HPDE6-E6E7 (cell line): ENCODE measurements around the gene STAG1.
"Not testable (repeated sequence)": the region's sequence is repeated elsewhere in the genome, so short reads cannot be mapped to it uniquely, and the experiment has no call there.

Experiments used
- DNase-seq: peaks from one replicate; pipeline ENCODE4 v3.0.0; 2011; ENCODE audit warnings: missing footprints; ENCODE audit errors: extremely low spot score

Gene STAG1

DNA sequence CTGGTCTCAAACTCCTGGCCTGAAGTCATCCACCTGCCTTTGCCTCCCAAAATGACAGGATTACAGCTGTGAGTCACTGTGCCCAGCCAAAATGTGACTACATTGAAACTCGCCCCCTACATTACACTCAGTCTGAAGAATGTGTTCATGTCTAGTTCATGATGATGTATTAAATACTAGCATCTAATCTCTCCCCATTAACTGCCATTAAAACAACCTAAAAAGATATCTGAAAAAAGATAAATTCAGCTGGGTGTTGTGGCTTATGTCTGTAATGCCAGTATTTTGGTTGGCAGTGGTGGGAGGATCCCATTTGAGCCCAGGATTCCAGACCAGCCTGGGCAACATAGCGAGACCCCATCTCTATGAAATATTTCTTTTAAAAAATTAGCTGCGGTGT is 342.6 kb downstream of the STAG1 start:
- DNase-seq: no peak

DNA sequence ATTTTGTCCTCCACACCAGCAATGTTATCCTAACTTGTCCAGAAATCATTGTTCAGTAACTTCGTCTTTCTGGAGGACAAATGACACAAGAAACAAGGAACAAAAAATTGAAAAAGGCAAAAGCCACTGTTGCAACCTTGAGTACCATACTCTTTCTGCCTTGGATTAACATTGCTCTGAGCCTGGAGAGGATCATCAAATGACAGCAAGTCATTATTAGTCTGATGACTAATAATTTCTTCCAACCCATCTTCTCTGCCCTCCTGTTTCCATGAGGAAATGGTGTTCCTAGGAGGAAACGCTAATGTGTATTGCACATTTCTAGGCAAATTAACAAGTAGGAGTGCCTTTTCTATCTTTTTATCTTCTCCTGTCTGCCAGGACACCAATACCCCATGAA is 348.1 kb downstream of the STAG1 start:
- no peak for DNase-seq

DNA sequence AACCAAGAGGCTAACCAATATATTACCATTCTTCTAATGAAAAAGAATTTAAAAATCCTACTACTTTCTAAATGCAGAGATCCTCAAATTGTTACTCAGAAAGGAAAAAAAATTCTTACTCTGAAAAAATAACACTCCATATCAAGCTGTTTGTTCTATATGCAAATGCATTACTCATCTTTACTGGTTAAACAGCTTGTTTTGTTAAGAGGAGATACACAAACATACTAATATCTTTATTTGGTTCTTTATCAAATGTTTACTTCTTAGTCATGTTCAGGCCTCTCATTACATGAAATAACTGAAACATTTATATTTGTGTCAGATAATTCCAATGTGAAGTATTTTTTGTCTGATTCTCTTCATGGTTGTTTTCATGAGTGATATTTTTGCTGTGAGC is 355.3 kb downstream of the STAG1 start:
- DNase-seq: no peak

DNA sequence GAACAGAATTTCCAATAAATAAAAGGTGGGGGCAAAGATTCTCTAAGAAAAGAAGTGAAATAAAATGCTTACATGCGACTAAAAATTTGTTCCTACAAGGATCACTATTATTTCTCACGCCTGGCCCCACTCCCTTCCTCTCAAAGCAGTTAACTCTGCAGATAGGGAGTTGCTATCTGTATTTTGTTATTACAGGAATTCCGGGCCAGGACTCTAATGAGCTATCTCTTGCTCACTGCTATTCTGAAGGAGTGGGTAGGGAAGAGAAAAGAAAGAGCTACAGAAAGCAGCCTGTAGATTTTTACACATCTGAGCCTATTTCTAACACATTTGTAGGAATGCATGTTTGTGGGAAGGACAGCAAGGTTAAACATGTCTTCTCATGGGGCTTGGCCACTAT is 361.6 kb downstream of the STAG1 start:
- DNase-seq: no peak

DNA sequence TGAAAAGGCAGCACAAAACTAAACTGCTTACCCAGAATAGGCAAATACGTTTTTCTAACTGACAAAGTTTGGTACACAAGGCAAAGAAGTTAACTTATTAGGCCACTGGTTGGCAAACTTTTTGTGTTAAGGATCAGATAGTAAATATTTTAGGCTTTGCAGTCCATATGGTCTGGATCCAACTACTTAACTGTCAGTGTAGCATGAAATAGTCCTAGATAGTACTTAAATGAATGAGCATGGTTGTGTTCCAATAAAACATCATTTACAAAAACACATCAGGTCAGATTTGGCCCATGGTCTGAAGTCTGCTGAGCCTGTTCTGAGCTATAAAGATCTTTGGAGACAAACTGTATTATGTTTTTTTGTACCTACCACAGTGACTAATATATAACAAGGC is 365.1 kb downstream of the STAG1 start:
- DNase-seq: no peak

DNA sequence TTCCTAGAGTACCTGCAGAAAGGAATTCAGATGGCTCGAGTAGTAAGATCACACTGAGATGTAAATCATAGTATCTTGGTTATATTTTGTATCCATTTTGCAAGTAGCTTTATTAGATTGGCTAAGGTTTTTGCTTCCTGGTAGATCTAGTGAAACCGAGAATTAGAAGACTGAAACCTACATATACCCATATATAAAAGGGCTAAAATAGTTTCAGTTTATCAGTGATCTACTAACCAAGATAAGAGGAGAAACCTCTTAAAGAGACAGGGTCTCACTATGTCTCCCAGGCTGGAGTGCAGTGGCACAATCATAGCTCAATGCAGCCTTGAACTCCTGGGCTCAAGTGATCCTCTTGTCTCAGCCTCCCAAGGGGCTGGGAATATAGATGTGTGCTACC is 366.7 kb downstream of the STAG1 start:
- no peak for DNase-seq

DNA sequence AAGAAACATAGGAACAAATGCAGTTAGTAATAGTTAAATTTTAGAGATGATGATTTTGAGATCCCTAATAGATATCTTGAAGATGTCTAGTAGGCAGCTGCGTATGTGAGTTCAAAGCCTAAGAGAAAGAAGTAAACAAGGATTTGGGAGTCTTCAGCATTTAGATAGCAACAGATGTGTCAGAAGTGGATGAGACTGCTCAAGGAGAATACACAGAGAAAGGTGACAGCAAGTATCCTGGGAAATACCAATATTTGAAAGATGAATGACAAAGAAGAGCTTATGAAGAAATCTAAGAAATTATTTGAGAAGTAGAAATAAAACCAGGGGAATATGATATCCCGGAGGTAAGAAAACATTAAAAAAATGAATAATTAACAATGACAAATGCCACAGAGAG is 371.1 kb downstream of the STAG1 start:
- no peak for DNase-seq

DNA sequence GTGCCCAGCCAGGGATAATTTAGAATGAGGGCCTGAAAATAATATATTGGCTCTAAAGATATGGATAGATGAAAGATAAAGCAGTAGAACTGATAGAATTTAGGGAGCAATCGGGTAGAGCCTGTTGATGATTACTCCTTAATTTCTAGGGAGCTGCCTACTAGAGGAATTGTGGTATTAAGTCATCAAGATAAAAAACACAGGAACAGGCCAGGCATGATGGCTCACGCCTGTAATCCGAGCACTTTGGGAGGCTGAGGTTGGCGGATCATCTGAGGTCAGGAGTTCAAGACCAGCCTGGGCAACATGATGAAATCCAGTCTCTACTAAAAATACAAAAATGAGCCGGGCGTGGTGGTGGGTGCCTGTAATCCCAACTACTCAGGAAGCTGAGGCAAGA is 371.6 kb downstream of the STAG1 start:
- DNase-seq: no peak

DNA sequence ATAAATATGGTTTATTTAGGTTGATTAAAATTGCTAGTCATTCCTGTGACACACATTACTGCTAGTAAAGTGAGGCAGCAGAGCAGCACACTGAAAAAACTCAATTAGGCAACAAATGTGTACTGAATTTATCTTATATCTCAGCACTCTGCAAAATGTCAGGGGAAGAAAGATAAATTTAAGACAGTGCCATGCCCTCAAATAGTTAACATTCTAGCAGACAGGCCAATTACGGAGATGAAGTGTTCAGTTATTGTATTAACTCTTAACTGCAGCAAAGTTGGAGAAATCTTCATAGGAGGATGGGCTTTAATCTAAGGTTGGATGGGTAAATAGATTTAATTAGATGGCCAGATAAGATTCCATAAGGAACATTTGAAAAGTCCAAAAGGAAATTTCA is 374.2 kb downstream of the STAG1 start:
- no peak for DNase-seq

DNA sequence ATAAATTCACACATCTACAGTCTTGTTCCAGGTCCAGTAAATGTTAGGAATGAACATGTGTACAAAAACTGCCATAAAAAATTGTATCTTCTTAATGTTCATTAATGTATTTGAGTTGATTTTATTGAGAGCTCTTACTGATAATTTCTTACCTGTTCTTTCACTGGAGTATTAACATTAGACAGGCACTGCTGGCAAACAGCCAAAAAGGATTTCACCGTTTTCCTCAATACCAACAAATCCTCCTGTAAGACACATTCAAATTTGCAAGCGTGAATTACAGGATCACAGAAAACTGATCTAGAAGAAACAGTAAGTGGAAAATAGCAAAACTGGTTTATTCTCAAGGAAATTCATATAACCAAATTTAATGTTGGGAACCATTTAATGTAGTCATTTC is 374.7 kb downstream of the STAG1 start:
- DNase-seq: no peak

DNA sequence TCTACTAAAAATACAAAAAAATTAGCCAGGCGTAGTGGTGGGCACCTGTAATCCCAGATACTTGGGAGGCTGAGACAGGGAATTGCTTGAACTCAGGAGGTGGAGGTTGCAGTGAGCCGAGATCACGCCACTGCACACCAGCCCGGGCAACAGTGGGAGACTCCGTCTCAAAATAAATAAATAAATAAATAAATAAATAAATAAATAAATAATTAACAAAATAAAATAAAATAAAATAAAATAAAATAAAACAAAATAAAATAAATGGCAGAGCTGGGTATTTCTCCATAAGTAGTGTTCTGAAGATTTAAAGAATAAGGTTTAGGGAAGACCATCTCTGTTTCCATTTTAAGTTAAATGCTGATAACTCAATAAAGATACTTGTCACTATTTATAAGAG is 376.4 kb downstream of the STAG1 start:
- not testable (repeated sequence) for DNase-seq

DNA sequence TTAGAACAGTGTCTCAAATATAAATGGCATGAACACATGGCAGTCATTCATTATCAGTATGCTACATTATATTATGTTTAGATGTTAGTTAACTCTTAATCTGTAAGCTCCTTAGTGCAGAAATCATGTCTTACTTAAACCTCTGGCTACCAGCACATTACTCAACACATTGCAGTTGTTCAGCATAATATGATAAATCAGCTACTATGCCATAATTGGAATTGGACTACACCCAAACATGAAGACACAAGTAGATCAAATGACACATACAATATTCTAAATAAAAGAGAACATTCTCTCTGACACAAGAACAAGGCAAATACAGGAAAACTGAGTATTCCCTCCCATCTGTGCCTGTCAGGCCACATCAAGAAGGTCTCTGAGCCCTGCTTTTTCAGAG is 385.9 kb downstream of the STAG1 start:
- DNase-seq: no peak

DNA sequence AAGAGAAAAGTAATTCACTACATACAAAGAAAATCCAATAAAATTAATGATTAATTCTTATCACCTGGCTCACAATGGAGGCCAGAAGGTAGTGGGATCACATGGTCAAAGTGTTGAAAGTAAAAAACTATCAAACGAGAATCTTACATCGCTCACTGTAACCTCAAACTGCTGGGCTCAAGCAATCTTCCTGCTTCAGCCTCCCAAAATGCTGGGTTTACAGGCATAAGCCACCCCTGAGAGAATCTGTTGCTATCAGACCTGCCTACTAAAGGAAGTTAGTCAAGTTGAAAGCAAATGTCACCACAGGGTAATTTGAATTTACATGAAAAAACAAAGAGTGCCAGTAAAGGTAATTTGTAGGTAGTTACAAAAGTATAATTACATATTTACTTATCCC is 398.7 kb downstream of the STAG1 start:
- no peak for DNase-seq

DNA sequence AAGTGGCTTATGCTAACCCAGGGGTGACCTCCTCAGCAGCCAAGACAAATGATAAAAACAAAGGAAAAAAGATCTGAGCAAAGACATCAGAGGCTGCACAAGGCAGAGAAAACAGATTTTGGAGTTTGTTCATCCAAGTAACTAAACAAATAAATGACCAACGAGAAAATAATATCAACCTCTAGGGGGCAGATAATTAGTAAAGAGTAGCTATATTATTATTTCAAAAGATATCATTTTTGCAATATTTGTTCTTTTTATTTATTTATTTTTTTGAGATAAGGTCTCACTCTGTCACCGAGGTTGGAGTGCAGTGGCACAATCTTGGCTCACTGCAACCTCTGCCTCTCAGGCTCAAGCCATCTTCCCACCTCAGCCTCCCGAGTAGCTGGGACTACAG is 400.3 kb downstream of the STAG1 start:
- no peak for DNase-seq

DNA sequence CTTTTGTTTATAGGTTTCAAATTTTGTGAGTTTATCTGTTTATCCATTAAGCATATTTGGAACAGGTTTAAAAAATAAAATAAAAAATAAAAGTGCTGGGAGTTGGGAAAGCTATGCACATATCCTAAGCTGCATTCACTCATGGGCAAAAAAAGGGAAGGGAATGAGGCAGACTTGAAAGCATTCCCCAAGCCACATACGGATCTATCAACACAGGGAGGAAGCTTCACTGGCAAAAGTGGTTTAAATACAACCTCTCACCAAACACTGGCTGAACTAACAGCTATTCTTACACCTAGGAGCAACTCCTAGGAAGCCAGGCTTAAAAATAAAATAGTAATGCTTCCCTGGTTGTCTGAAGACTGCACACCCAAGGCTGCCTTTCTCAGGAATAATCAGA is 400.8 kb downstream of the STAG1 start:
- DNase-seq: no peak

DNA sequence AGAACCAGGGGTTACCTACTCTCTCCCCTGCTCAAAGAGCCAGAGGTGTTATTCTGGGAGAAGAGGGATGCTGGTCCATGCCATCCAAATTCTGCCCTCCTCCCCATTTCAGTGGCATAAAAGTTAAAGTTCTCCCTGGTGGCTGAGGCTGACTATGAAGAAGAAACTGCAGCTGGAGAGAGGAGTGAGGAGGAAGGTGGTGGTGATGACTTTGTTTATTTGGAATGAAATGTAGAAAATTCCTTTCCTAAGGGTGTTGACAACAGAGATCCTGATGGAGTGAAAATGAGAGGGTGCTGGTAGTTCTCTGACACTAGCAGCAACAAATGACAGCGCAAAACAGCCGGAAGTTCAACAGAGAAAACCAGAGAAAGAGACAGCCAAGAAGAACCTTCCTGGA is 401.6 kb downstream of the STAG1 start:
- no peak for DNase-seq

DNA sequence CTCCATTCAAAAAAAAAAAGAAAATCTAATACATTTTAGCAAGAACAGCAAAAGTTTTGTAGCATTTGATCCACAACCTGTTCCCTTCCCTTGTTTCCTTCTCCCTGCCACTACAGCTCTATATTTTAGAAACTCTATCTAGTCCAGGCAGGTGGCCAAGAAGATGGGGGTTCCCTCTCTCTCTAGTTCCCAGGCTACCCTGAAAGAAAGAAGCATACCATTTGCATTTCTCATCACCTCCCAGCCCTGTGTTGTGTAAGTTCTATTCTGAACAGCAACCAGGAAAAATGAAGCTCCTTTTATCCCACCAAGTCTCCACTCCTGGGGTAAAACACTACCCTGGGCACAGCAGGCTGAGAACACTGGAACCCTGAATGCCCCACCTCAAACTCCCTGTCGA is 402.0 kb downstream of the STAG1 start:
- peak; percentile 67 for DNase-seq

DNA sequence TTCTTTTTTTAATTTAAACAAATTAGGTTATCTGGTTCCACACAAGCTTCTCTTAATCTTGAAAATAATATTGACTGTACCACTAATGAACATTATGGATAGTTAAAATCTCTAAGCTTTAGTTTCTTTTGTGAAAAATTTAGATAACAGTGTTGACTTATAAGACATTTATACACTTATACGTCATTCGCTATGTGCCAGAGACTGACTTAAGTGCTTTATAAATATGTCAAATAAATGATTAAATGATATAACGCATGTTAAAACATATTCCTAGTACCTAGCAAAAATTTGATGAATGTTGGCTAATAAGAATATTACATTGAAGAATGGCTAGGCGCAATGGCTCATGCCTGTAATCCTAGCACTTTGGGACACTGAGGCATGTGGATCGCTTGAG is 405.7 kb downstream of the STAG1 start:
- no peak for DNase-seq

DNA sequence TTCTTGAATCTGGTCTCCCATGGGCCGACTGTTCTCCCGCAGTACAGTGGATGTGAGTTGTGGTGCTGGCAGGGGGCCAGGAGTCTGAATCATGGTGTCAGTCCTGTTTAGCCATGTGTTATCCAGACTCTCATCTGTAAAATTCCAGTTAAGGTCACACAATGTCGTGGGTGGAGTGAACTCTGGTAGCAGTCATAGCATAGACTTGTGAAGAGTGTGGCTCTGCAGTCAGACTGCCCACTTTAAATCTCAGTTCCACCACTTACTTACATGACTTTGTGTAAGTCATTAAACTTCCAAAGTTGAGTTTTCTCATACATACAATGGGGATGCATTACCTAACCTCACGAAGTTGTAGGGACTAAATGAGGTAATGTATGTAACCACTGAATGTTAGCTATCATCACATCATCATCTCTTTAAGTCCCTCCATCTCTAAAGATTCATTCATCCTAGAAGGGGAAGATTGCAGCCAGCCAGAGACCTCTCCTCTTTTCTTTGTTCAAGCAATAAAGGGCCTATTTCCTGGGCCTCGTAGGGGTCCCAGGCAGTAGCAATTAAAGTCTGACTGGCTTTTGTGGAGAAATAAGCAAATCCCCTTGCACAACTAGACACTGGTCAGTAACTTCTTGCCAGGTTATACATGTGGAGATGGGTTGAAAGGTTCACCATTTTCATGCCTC is 408.2 kb downstream of the STAG1 start:
- peak; percentile 56 for DNase-seq

DNA sequence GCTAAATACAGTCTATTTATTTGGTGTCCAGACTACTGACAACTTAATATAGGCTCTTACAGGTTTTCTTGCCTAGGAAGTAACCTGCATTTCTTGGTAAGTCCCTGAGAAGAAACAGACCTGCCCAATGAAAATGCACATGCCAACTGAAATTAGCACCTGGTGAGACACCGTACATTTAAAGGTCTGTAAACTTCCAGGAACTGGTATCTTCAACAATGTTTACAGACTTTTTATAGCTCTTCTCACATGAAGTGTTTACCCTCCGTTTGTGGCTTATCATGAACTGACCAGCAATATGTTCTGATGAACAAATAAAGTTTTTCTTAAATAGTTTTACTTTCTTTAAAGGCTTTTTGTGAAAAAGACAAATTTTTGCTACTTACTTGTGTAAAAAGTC is 408.7 kb downstream of the STAG1 start:
- no peak for DNase-seq

DNA sequence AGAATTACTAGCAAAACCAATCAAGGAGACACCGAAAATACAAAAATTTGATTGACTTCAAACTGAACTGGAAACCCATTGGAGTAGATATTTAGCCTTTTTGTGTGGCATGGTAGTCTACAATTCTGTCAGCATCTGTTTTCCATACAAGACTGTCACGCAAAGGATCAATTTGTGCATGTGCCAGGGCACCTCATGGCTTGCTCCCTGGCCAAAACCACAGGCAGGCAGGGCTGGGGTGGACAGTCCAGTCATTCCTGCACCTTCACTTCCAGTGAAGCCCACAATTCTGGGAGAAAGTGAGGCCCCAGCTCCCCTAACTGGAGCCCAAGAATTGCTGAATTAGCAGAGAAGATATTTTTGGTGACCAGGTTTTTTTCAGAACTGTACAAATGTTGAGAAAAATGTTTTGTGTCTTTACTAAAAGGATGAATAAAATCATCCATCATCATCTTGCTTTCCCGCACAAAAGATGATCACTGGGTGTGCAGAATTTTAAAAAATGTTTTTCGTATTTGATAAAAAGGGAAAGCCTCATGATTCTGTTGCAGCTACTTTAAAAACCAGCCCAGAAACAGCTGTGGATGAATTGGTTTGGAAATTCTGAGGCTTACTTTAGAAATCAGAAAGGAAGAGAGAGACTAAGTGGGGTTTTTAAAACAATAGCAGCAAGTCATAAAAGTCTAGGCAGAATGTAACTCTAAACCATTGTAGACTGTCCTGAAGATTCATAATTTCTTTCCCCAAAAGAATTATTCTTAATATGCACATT is 415.7 kb downstream of the STAG1 start:
- DNase-seq: no peak

DNA sequence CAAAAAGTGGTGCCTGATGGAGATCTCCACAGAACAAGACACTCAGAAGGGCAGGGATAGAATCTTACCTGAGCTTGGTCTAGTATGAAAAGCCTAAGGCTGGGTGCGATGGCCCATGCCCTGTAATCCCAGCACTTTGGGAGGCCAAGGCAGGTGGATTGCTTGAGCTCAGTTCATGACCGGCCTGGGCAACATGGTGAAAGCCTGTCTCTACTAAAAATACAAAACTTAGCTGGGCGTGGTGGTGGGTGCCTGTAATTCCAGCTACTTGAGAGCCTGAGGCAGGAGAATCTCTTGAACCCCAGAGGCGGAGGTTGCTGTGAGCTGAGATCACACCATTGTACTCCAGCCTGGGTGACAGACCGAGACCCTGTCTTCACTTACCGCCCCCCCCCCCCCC is 417.5 kb downstream of the STAG1 start:
- not testable (repeated sequence) for DNase-seq

DNA sequence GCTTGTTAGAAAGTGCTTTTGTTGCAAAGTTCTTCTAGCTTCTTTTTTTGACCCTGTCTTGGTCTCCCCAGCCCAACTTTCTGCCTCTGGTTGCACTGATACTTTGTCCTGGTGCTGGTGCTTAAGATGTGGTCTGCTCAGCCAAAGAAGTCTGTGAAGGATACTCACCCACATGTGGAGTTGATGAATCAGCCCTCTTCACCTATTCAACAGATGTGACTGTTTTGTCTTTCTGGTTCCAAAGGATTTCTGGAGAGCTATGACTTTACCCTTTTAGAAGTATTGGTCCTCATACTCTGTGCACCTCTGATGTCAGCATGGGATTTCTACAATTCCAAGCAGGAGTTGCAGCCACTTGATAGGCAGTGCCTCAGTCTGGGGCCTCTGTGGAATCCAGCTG is 418.0 kb downstream of the STAG1 start:
- DNase-seq: no peak

DNA sequence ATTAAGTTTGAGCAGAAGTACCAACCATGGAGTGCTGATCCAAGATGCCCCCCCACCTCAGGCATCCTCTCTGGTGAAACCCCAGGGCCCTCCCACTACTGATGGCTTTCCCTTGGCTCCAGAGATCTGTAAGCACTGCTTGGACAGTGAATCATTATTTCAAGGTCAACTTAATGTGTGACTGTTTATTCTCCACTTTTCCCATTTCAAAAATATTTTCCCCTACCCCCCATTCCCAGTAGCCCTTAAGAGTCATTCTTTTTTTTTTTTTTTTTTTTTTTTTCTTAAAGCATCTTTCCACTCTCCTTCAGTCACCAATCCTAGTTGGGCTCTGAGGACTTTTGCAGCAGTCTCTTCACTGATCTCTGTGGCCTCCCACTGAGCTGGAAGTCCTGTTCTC is 419.4 kb downstream of the STAG1 start:
- DNase-seq: no peak
